DMS79 (cell line): ENCODE data around the gene ZNF529.

ENCODE experiments used
- DNase-seq: peaks from one replicate; lab custom pipeline; 2025; lab: John Stamatoyannopoulos, UW

ZNF529 gene

GRCh38 chr19:36508325-36508724 is 64.8 kb downstream of the ZNF529 start:
- DNase-seq, result no peak

- no peak for DNase-seq
Measured at GRCh38 chr19:36501973-36502372, 71.1 kb downstream of the ZNF529 start.

GRCh38 chr19:36497001-36497400 is 76.1 kb downstream of the ZNF529 start:
- no peak for DNase-seq
